H9 (cell line): ENCODE data around the gene FOXO1. TPM values are rescaled to one million over a fixed set of nuclear protein-coding genes. Genes with fewer than 3 reads are reported as not detected.

Experiments
- DNase-seq: peaks from one replicate; pipeline ENCODE4 v3.0.0-alpha.2; 2017
- H2AFZ ChIP-seq: one replicate; pipeline ENCODE4 v1.6.1; 2013; ENCODE audit warnings: mild to moderate bottlenecking, low read length, control low read depth, moderate library complexity
- H2AK5ac ChIP-seq: 2 replicates; pipeline ENCODE4 v1.6.1; 2013; ENCODE audit warnings: low read length, control low read depth, mixed read lengths; ENCODE audit not compliant: insufficient read length
- H2BK120ac ChIP-seq: one replicate; pipeline ENCODE4 v1.6.1; 2013; ENCODE audit warnings: low read depth, mild to moderate bottlenecking, low read length, control low read depth, inconsistent platforms; ENCODE audit not compliant: poor library complexity, severe bottlenecking
- H2BK12ac ChIP-seq: 2 replicates; pipeline ENCODE4 v1.6.1; 2013; ENCODE audit warnings: low read length, control low read depth, mixed read lengths, low read depth; ENCODE audit not compliant: insufficient read length
- H2BK15ac ChIP-seq: 2 replicates; pipeline ENCODE4 v1.6.1; 2013; ENCODE audit warnings: low read depth, low read length, control low read depth
- H2BK20ac ChIP-seq: one replicate; pipeline ENCODE4 v1.6.1; 2013; ENCODE audit warnings: low read depth, mild to moderate bottlenecking, low read length, control low read depth, inconsistent platforms; ENCODE audit not compliant: poor library complexity, severe bottlenecking
- H2BK5ac ChIP-seq: 2 replicates; pipeline ENCODE4 v1.6.1; 2013; ENCODE audit warnings: low read length, control low read depth, mixed read lengths; ENCODE audit not compliant: insufficient read length
- H3K14ac ChIP-seq: 2 replicates; pipeline ENCODE4 v1.6.1; 2013; ENCODE audit warnings: low read length, control low read depth; ENCODE audit not compliant: insufficient read depth
- H3K18ac ChIP-seq: 2 replicates; pipeline ENCODE4 v1.6.1; 2013; ENCODE audit warnings: low read depth, mild to moderate bottlenecking, mixed read lengths, low read length, control low read depth; ENCODE audit not compliant: insufficient read length
- H3K23ac ChIP-seq: 2 replicates; pipeline ENCODE4 v1.6.1; 2013; ENCODE audit warnings: low read length, control low read depth, mixed read lengths, low read depth; ENCODE audit not compliant: insufficient read length
- H3K23me2 ChIP-seq: 2 replicates; pipeline ENCODE4 v1.6.1; 2013; ENCODE audit warnings: low read depth, mild to moderate bottlenecking, mixed read lengths, low read length, control low read depth; ENCODE audit not compliant: insufficient read length, poor library complexity, severe bottlenecking
- H3K27ac ChIP-seq: 2 replicates; pipeline ENCODE4 v1.5.1; 2013; ENCODE audit warnings: low read length, control low read depth, mixed read lengths, low read depth; ENCODE audit not compliant: insufficient read length
- H3K27me3 ChIP-seq: 2 replicates; pipeline ENCODE4 v1.6.1; 2013; ENCODE audit warnings: low read length, control low read depth, inconsistent platforms; ENCODE audit not compliant: insufficient read depth
- H3K4ac ChIP-seq: 2 replicates; pipeline ENCODE4 v1.6.1; 2013; ENCODE audit warnings: low read depth, mild to moderate bottlenecking, control low read depth, inconsistent platforms, low read length, moderate library complexity
- H3K4me1 ChIP-seq: 2 replicates; pipeline ENCODE4 v1.6.1; 2013; ENCODE audit warnings: low read length, control low read depth, inconsistent platforms; ENCODE audit not compliant: insufficient read depth
- H3K4me2 ChIP-seq: 2 replicates; pipeline ENCODE4 v1.6.1; 2013; ENCODE audit warnings: low read length, control low read depth, mixed read lengths; ENCODE audit not compliant: insufficient read length, insufficient read depth
- H3K56ac ChIP-seq: 2 replicates; pipeline ENCODE4 v1.6.1; 2013; ENCODE audit warnings: low read depth, mild to moderate bottlenecking, mixed read lengths, low read length, control low read depth; ENCODE audit not compliant: insufficient read length
- H3K79me1 ChIP-seq: 2 replicates; pipeline ENCODE4 v1.6.1; 2013; ENCODE audit warnings: low read depth, mild to moderate bottlenecking, moderate library complexity, low read length, control low read depth, inconsistent platforms; ENCODE audit not compliant: insufficient read depth, poor library complexity, severe bottlenecking
- H3K79me2 ChIP-seq: 2 replicates; pipeline ENCODE4 v1.6.1; 2013; ENCODE audit warnings: low read length, control low read depth, inconsistent platforms; ENCODE audit not compliant: insufficient read depth
- H3K9ac ChIP-seq: 2 replicates; pipeline ENCODE4 v1.6.1; 2013; ENCODE audit warnings: low read length, control low read depth, mixed read lengths; ENCODE audit not compliant: insufficient read length; ENCODE audit errors: extremely low read depth
- H3K9me3 ChIP-seq: one replicate; pipeline ENCODE4 v1.6.1; 2013; ENCODE audit warnings: low read depth, low read length, inconsistent platforms; ENCODE audit not compliant: control insufficient read depth
- H3T11ph ChIP-seq: one replicate; pipeline ENCODE4 v1.6.1; 2013; ENCODE audit warnings: mild to moderate bottlenecking, low read length, control low read depth, inconsistent platforms
- H4K20me1 ChIP-seq: one replicate; pipeline ENCODE4 v1.6.1; 2013; ENCODE audit not compliant: control insufficient read depth, insufficient read length, insufficient read depth
- H4K5ac ChIP-seq: 2 replicates; pipeline ENCODE4 v1.6.1; 2013; ENCODE audit warnings: low read depth, mild to moderate bottlenecking, mixed read lengths, low read length, control low read depth; ENCODE audit not compliant: insufficient read length
- H4K8ac ChIP-seq: replicated peaks from 2 replicates; pipeline ENCODE4 v1.6.1; 2013; ENCODE audit warnings: low read length, control low read depth, mixed read lengths, low read depth; ENCODE audit not compliant: insufficient read length
- H4K91ac ChIP-seq: 2 replicates; pipeline ENCODE4 v1.6.1; 2013; ENCODE audit warnings: low read depth, mild to moderate bottlenecking, moderate library complexity, mixed read lengths, low read length, control low read depth; ENCODE audit not compliant: insufficient read length
- H3K27ac Mint-ChIP-seq, 3 experiments: 2 replicates in 2 of 3; 3 replicates in 1 of 3; pipeline ENCODE4 v1.8.0; 2020 to 2021; ENCODE audit warnings: mixed read lengths in 3 of 3, mild to moderate bottlenecking in 1 of 3, moderate library complexity in 1 of 3
- H3K27me3 Mint-ChIP-seq: 2 replicates; pipeline ENCODE4 v1.8.0; 2021; ENCODE audit warnings: low read depth, mild to moderate bottlenecking, moderate library complexity, mixed read lengths
- H3K36me3 Mint-ChIP-seq, 3 experiments: 2 replicates in 2 of 3; 3 replicates in 1 of 3; pipeline ENCODE4 v1.8.0; 2020 to 2021; ENCODE audit warnings: low read depth in 3 of 3, mixed read lengths in 3 of 3; ENCODE audit not compliant: insufficient read depth in 1 of 3
- H3K4me1 Mint-ChIP-seq, 2 experiments: 2 replicates each; pipeline ENCODE4 v1.8.0; 2020; ENCODE audit warnings: mixed read lengths in 2 of 2
- H3K4me3 Mint-ChIP-seq, 2 experiments: 2 replicates in 1 of 2; 3 replicates in 1 of 2; pipeline ENCODE4 v1.8.0; 2020 to 2021; ENCODE audit warnings: mild to moderate bottlenecking in 2 of 2, mixed read lengths in 2 of 2, moderate library complexity in 1 of 2
- H3K9me3 Mint-ChIP-seq, 2 experiments: 2 replicates in 1 of 2; 3 replicates in 1 of 2; pipeline ENCODE4 v1.8.0; 2020; ENCODE audit warnings: mild to moderate bottlenecking in 2 of 2, mixed read lengths in 2 of 2, moderate library complexity in 1 of 2
- WGBS: extraction: QIAGEN DNeasy Blood & Tissue Kit; methylation state at CpG from one replicate; pipeline ENCODE4 v1.1.7; 2013; ENCODE audit warnings: missing lambda C conversion rate, low lambda C conversion rate, mixed read lengths; ENCODE audit not compliant: insufficient read length; ENCODE audit errors: extremely low coverage; 5-methylcytosine and 5-hydroxymethylcytosine counted together
- total RNA-seq: library from RNA; stranded (reverse); gene quantifications from 2 replicates; pipeline ENCODE4 v1.2.1, GENCODE V29; 2021
- TF ChIP-seq, protein P1 (sequence below): fragments of 200-600 bp; sonication (generic); conservative IDR thresholded peaks from 3 replicates; pipeline ENCODE4 v1.8.0; 2021; ENCODE audit warnings: antibody characterized with exemption, mild to moderate bottlenecking

The FOXO1 gene
- total RNA-seq, 1 experiment from 2014 or later: 44.6 TPM

DNA sequence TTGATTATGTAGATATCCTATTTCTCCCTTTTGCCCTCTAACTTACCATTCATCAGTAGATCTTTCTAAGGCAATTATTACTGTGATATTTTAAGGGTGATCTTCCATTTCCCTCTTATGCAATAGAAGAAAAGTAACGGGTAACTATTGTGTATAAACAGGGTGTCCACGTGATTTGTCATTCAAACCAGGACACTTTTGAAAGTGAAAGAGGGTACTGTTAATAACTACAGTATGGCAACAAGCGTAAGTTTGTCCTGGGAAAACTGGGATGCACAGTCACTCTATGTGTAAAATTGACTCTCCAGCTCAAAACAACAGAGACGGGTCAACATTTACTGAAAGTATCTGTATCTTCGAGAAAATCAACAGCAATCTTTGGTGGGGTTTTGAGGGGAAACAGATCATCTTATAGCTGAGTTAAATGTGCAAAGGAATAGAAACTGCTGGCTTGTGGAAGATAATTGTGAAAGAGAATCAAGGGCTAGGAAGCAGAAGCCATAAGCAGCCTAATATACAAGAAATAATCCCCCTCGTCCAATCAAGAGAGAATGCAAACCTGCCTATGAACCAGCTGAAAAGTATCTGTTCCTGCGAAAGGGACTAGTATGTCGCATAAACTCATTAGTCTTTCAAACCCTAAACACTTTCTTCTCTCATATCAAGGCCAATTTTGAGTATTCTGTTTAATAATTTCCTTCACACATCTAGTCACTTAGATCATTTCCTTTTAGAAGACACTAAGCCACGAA lies 126.7 kb downstream of the FOXO1 start:
- no peak for DNase-seq
- H3K4me1 ChIP-seq: peaks cover 6% of the 10 kb centered on the region; the same call in 1 of the 2 replicates
- Mint-ChIP-seq H3K36me3 (no peaks in the 10 kb centered on the region), H3K27ac (peak overlapping the region; percentile 27 to 79 (median 48); a peak in 5 of 7 replicates), H3K4me3 (no peak overlapping the region), H3K9me3 (no peaks in the 10 kb centered on the region), H3K27me3 (no peaks in the 10 kb centered on the region), H3K4me1 (peaks cover 30 to 31% of the 10 kb centered on the region in 2 experiments)
- no peaks in the 10 kb centered on the region for H3K27me3 ChIP-seq
- H3K14ac ChIP-seq: no peak overlapping the region
- no peak overlapping the region for H4K5ac ChIP-seq
- no peak overlapping the region for H3T11ph ChIP-seq
- peak overlapping the region; percentile 44 for H3K4me2 ChIP-seq
- H3K56ac ChIP-seq: no peak overlapping the region
- no peak overlapping the region for H2BK20ac ChIP-seq
- H4K20me1 ChIP-seq: no peaks in the 10 kb centered on the region
- no peaks in the 10 kb centered on the region for H3K9me3 ChIP-seq
- peak overlapping the region; percentile 23 for H2BK5ac ChIP-seq
- H2AFZ ChIP-seq: no peak overlapping the region
- no peak overlapping the region for H2AK5ac ChIP-seq
- no peak overlapping the region for H2BK120ac ChIP-seq
- no peaks in the 10 kb centered on the region for H3K23me2 ChIP-seq
- no peak overlapping the region for H2BK15ac ChIP-seq
- H3K79me1 ChIP-seq: no peaks in the 10 kb centered on the region
- H4K91ac ChIP-seq: no peak overlapping the region
- no peak overlapping the region for H3K23ac ChIP-seq
- peak overlapping the region; percentile 84 for H3K27ac ChIP-seq
- WGBS: no CpG with 5 or more reads among the region's 9 CpGs
- H3K18ac ChIP-seq: peak overlapping the region; percentile 50
- no peak overlapping the region for H2BK12ac ChIP-seq
- TF ChIP-seq, protein P1, sequence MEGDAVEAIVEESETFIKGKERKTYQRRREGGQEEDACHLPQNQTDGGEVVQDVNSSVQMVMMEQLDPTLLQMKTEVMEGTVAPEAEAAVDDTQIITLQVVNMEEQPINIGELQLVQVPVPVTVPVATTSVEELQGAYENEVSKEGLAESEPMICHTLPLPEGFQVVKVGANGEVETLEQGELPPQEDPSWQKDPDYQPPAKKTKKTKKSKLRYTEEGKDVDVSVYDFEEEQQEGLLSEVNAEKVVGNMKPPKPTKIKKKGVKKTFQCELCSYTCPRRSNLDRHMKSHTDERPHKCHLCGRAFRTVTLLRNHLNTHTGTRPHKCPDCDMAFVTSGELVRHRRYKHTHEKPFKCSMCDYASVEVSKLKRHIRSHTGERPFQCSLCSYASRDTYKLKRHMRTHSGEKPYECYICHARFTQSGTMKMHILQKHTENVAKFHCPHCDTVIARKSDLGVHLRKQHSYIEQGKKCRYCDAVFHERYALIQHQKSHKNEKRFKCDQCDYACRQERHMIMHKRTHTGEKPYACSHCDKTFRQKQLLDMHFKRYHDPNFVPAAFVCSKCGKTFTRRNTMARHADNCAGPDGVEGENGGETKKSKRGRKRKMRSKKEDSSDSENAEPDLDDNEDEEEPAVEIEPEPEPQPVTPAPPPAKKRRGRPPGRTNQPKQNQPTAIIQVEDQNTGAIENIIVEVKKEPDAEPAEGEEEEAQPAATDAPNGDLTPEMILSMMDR: no peak
- H3K4ac ChIP-seq: no peak overlapping the region
- H3K79me2 ChIP-seq: no peaks in the 10 kb centered on the region; the same call in 1 of the 2 replicates
- no peak overlapping the region for H3K9ac ChIP-seq
- H4K8ac ChIP-seq: no peak overlapping the region
